ENCODE results near the gene PLEKHH1.
A peak's percentile ranks its signal among the peaks of the same experiment; 100 is the strongest.

PLEKHH1 gene

GRCh38 chr14:67532998-67533753 is at the start of gene PLEKHH1:
PLEKHH1 (plus strand) TSS chr14:67533290; CDS start chr14:67541868, 8,578 bp downstream.
- peak; percentile 70 for DNase-seq

GRCh38 chr14:67483579-67484285 is 49.4 kb upstream of the PLEKHH1 start:
- DNase-seq: no peak

- DNase-seq: no peak
Measured at GRCh38 chr14:67485501-67486095, 47.5 kb upstream of the PLEKHH1 start.

- DNase-seq: no peak
Measured at GRCh38 chr14:67486890-67487289, 46.2 kb upstream of the PLEKHH1 start.

- no peak for DNase-seq
Measured at GRCh38 chr14:67487332-67487731, 45.8 kb upstream of the PLEKHH1 start.

GRCh38 chr14:67487937-67488893 is 44.9 kb upstream of the PLEKHH1 start, which contains the start of gene TMEM229B:
TMEM229B (minus strand) TSS chr14:67488721; CDS start chr14:67473923, 14,798 bp downstream.
- DNase-seq: peak; percentile 71

- no peak for DNase-seq
Measured at GRCh38 chr14:67490196-67490595, 42.9 kb upstream of the PLEKHH1 start.

GRCh38 chr14:67491285-67491684 is 41.8 kb upstream of the PLEKHH1 start:
- DNase-seq: no peak

GRCh38 chr14:67491741-67492507 is 41.2 kb upstream of the PLEKHH1 start:
- no peak for DNase-seq

GRCh38 chr14:67492538-67492937 is 40.6 kb upstream of the PLEKHH1 start:
- DNase-seq: no peak

- DNase-seq: no peak
Measured at GRCh38 chr14:67493092-67493717, 39.9 kb upstream of the PLEKHH1 start.

- DNase-seq: no peak
Measured at GRCh38 chr14:67495827-67496226, 37.3 kb upstream of the PLEKHH1 start.

- no peak for DNase-seq
Measured at GRCh38 chr14:67497216-67497615, 35.9 kb upstream of the PLEKHH1 start.

- DNase-seq: no peak
Measured at GRCh38 chr14:67497716-67498115, 35.4 kb upstream of the PLEKHH1 start.

- no peak for DNase-seq
Measured at GRCh38 chr14:67500981-67501380, 32.1 kb upstream of the PLEKHH1 start.

- DNase-seq: no peak
Measured at GRCh38 chr14:67501670-67502069, 31.4 kb upstream of the PLEKHH1 start.

GRCh38 chr14:67502867-67503266 is 30.2 kb upstream of the PLEKHH1 start:
- DNase-seq: no peak

GRCh38 chr14:67503331-67503730 is 29.8 kb upstream of the PLEKHH1 start:
- no peak for DNase-seq

GRCh38 chr14:67505254-67505653 is 27.8 kb upstream of the PLEKHH1 start:
- no peak for DNase-seq

- DNase-seq: no peak
Measured at GRCh38 chr14:67508956-67509355, 24.1 kb upstream of the PLEKHH1 start.

- DNase-seq: no peak
Measured at GRCh38 chr14:67510121-67510520, 23.0 kb upstream of the PLEKHH1 start.

All from stimulated activated CD4-positive, alpha-beta T cell treated with anti-CD3 and anti-CD28 coated beads, Interleukin-4, amount 100 ng/mL, for 24 hours (primary cell).